ENCODE data around the gene ATOSA. TPM values are rescaled to one million over a fixed set of nuclear protein-coding genes. Genes with fewer than 3 reads are reported as not detected.

Gene ATOSA
- total RNA-seq, 1 experiment from 2014 or later = 4.7 TPM

GRCh38 chr15:52697051-52697450, 17.9 kb upstream of the ATOSA start:
- no peaks in the 10 kb centered on the region for H3K4me1 ChIP-seq (ENCODE audit: control insufficient read depth in 1 of 2, insufficient read depth in 2 of 2, low read length in 2 of 2)
- POLR2A ChIA-PET = interaction anchor here (0.7 kb wide), 1 partner anchor 1074 kb away, joined by 3 read pairs; the partner anchor contains the start of gene DMXL2
- no peaks in the 10 kb centered on the region for H4K20me1 ChIP-seq (ENCODE audit: insufficient read depth)
- CTCF ChIA-PET = no interaction called here
- H3K27me3 ChIP-seq (ENCODE audit: insufficient read depth, low read length) = no peaks in the 10 kb centered on the region
- H3K27ac ChIP-seq (ENCODE audit: low read depth, low read length) = no peak overlapping the region
- H3K9me2 ChIP-seq (ENCODE audit: insufficient read depth) = no peaks in the 10 kb centered on the region
- ATAC-seq (no peak), DNase-seq (ENCODE audit: low read depth, low spot score) (no peak)
- no peak overlapping the region for H3K4me2 ChIP-seq (ENCODE audit: low read length)
- intact Hi-C loops (cut with micrococcal nuclease) = no loop called here
- H2AFZ ChIP-seq (ENCODE audit: low read depth, low read length, poor library complexity, severe bottlenecking) = no peak overlapping the region
- H3K36me3 ChIP-seq (ENCODE audit: control insufficient read depth in 1 of 2, insufficient read depth in 2 of 2, low read length in 2 of 2) = no peaks in the 10 kb centered on the region
- TF ChIP-seq FOSL1 (IDR thresholded peaks at IDR 0.05; ENCODE audit: low read depth) (no peak), POLR2AphosphoS5 (IDR thresholded peaks at IDR 0.05; ENCODE audit: low read depth, low read length) (no peak), MAX (IDR thresholded peaks at IDR 0.05) (no peak), EGR1 (IDR thresholded peaks at IDR 0.05; ENCODE audit: low read depth) (no peak), TCF7L2 (IDR thresholded peaks at IDR 0.05; ENCODE audit: borderline replicate concordance, extremely low read depth, insufficient read depth, insufficient read length) (no peak), ELF1 (IDR thresholded peaks at IDR 0.05; ENCODE audit: borderline replicate concordance, low read depth) (no peak), SRF (IDR thresholded peaks at IDR 0.05; ENCODE audit: low read depth) (no peak), SIN3A (IDR thresholded peaks at IDR 0.05; ENCODE audit: low read depth) (no peak), YY1 (IDR thresholded peaks at IDR 0.05; ENCODE audit: extremely low read depth, insufficient replicate concordance, low read depth, low read length) (no peak), EZH2 (IDR thresholded peaks at IDR 0.05) (no peak), SP1 (IDR thresholded peaks at IDR 0.05; ENCODE audit: low read depth) (no peak), CTCF (IDR thresholded peaks at IDR 0.05 in 2 of 3, conservative IDR thresholded peaks at IDR 0.05 in 1 of 3; ENCODE audit: borderline replicate concordance in 1 of 3, insufficient read depth in 1 of 3, low read depth in 2 of 3, low read length in 2 of 3) (no peak), CBX3 (IDR thresholded peaks at IDR 0.05; ENCODE audit: low read depth) (no peak), EZH2phosphoT487 (IDR thresholded peaks at IDR 0.05; ENCODE audit: borderline replicate concordance) (no peak)
- TF ChIP-seq, protein P1, sequence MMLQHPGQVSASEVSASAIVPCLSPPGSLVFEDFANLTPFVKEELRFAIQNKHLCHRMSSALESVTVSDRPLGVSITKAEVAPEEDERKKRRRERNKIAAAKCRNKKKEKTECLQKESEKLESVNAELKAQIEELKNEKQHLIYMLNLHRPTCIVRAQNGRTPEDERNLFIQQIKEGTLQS (IDR thresholded peaks at IDR 0.05) = no peak
- TF ChIP-seq, protein P2, sequence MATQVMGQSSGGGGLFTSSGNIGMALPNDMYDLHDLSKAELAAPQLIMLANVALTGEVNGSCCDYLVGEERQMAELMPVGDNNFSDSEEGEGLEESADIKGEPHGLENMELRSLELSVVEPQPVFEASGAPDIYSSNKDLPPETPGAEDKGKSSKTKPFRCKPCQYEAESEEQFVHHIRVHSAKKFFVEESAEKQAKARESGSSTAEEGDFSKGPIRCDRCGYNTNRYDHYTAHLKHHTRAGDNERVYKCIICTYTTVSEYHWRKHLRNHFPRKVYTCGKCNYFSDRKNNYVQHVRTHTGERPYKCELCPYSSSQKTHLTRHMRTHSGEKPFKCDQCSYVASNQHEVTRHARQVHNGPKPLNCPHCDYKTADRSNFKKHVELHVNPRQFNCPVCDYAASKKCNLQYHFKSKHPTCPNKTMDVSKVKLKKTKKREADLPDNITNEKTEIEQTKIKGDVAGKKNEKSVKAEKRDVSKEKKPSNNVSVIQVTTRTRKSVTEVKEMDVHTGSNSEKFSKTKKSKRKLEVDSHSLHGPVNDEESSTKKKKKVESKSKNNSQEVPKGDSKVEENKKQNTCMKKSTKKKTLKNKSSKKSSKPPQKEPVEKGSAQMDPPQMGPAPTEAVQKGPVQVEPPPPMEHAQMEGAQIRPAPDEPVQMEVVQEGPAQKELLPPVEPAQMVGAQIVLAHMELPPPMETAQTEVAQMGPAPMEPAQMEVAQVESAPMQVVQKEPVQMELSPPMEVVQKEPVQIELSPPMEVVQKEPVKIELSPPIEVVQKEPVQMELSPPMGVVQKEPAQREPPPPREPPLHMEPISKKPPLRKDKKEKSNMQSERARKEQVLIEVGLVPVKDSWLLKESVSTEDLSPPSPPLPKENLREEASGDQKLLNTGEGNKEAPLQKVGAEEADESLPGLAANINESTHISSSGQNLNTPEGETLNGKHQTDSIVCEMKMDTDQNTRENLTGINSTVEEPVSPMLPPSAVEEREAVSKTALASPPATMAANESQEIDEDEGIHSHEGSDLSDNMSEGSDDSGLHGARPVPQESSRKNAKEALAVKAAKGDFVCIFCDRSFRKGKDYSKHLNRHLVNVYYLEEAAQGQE (IDR thresholded peaks at IDR 0.05; ENCODE audit: low read depth) = no peak
- no peaks in the 10 kb centered on the region for H3K9me3 ChIP-seq (ENCODE audit: control insufficient read depth in 1 of 2, insufficient read depth in 1 of 2, low read depth in 1 of 2, low read length in 2 of 2)
- RAD21 ChIA-PET (ENCODE audit: low non-redundant PET in 1 of 2, low total read pairs in 2 of 2, uncharacterized antibody in 2 of 2, unreplicated experiment in 2 of 2) = no interaction called here
- H3K79me2 ChIP-seq (ENCODE audit: insufficient read depth, low read length) = no peaks in the 10 kb centered on the region
- no peak overlapping the region for H3K9ac ChIP-seq (ENCODE audit: low read length)
- H3K4me3 ChIP-seq (replicated peaks in 1 of 2; ENCODE audit: low read depth in 1 of 2, low read length in 2 of 2) = no peak overlapping the region
- no TSS peak for BruUV-seq (replicated peaks)
